Occipital lobe (tissue), 2 donors: Measurements from ENCODE around the gene PAX3. TPM values are rescaled to one million over a fixed set of nuclear protein-coding genes. Genes with fewer than 3 reads are reported as not detected.
"Not testable (repeated sequence)": the region's sequence is repeated elsewhere in the genome, so short reads cannot be mapped to it uniquely, and the experiment has no call there.

Source experiments
- DNase-seq: peaks from one replicate; lab custom pipeline; 2025; lab: John Stamatoyannopoulos, UW
- total RNA-seq: library from RNA; depleted of rRNA; stranded (reverse); fragments of >200 nt; gene quantifications from one replicate; pipeline ENCODE4 v1.2.3, GENCODE V29; 2014

The PAX3 gene
- total RNA-seq, 1 donor from 2014 or later: 0.31 TPM

- DNase-seq: no peak
Measured at GRCh38 chr2:222217712-222218111, 81.1 kb downstream of the PAX3 start.

GRCh38 chr2:222214885-222215284, 83.9 kb downstream of the PAX3 start:
- DNase-seq: no peak

- DNase-seq: no peak
Measured at GRCh38 chr2:222213049-222213448, 85.7 kb downstream of the PAX3 start.

GRCh38 chr2:222212571-222212970, 86.2 kb downstream of the PAX3 start:
- DNase-seq: no peak

- DNase-seq: no peak
Measured at GRCh38 chr2:222208010-222208690, 90.6 kb downstream of the PAX3 start.

- no peak for DNase-seq
Measured at GRCh38 chr2:222205136-222205535, 93.7 kb downstream of the PAX3 start.

- DNase-seq: no peak
Measured at GRCh38 chr2:222203041-222203440, 95.8 kb downstream of the PAX3 start.

GRCh38 chr2:222196159-222196558, 102.6 kb downstream of the PAX3 start:
- DNase-seq: no peak

- DNase-seq: no peak
Measured at GRCh38 chr2:222194669-222195068, 104.1 kb downstream of the PAX3 start.

- DNase-seq: no peak
Measured at GRCh38 chr2:222193328-222193983, 105.3 kb downstream of the PAX3 start.

GRCh38 chr2:222180619-222181018, 118.2 kb downstream of the PAX3 start:
- no peak for DNase-seq

GRCh38 chr2:222179592-222179991, 119.2 kb downstream of the PAX3 start:
- no peak for DNase-seq

GRCh38 chr2:222178450-222178849, 120.3 kb downstream of the PAX3 start:
- DNase-seq: no peak

- DNase-seq: no peak
Measured at GRCh38 chr2:222176890-222177289, 121.9 kb downstream of the PAX3 start.

- no peak for DNase-seq
Measured at GRCh38 chr2:222174450-222174849, 124.3 kb downstream of the PAX3 start.

GRCh38 chr2:222169346-222169745, 129.5 kb downstream of the PAX3 start:
- DNase-seq: no peak

GRCh38 chr2:222167762-222168161, 131.0 kb downstream of the PAX3 start:
- DNase-seq: no peak

GRCh38 chr2:222160944-222161343, 137.9 kb downstream of the PAX3 start:
- no peak for DNase-seq

GRCh38 chr2:222160125-222160524, 138.7 kb downstream of the PAX3 start:
- no peak for DNase-seq

GRCh38 chr2:222159221-222159620, 139.6 kb downstream of the PAX3 start:
- no peak for DNase-seq

- DNase-seq: not testable (repeated sequence)
Measured at GRCh38 chr2:222155003-222155664, 143.7 kb downstream of the PAX3 start.
